ENCODE data around the gene CST9L.

The CST9L gene

DNA sequence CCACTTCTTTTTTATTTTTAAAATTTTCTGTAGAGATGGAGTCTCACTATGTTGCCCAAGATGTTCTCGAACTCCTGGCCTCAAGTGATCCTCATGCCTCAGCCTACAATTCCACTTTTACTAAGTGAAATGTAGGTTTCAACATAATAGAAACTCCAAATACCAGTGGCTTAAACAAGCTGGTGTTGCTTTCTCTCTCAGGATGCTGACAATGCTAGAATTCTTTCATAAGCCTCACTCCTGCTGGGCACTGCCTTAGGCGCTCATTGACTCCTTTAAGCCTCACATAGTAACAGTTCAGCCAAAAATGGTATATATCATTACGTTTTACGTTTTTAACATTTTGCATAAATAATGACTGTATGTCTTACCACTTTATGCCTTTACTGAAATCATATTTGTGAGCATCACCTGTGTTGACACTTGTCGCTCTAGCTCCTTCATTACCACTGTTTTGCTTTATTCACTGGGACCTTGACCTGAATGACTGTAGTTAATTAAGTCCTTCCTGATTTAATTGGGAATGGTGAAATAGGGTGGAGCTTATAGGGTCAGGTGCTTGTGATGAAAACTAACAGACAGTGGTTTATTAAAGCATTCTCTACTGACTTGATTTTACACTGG lies 41.3 kb upstream of the CST9L start:
- Histone ChIP-seq H3K4me3 (IDR thresholded peaks at IDR 0.05; ENCODE audit: insufficient read depth, low read depth, low read length) (no peak overlapping the region), H3K36me3 (ENCODE audit: insufficient read depth) (no peaks in the 10 kb centered on the region), H2AFZ (ENCODE audit: low read depth) (no peak overlapping the region), H3K4me1 (ENCODE audit: low read depth, poor library complexity, severe bottlenecking) (no peaks in the 10 kb centered on the region), H3K4me2 (no peak overlapping the region), H3K27ac (no peak overlapping the region), H3K79me2 (ENCODE audit: insufficient read depth, low read depth) (no peaks in the 10 kb centered on the region), H3K9ac (no peak overlapping the region), H3K27me3 (ENCODE audit: insufficient read depth, low read depth) (no peaks in the 10 kb centered on the region), H4K20me1 (ENCODE audit: insufficient read depth) (no peaks in the 10 kb centered on the region)
- TF ChIP-seq, protein P1, sequence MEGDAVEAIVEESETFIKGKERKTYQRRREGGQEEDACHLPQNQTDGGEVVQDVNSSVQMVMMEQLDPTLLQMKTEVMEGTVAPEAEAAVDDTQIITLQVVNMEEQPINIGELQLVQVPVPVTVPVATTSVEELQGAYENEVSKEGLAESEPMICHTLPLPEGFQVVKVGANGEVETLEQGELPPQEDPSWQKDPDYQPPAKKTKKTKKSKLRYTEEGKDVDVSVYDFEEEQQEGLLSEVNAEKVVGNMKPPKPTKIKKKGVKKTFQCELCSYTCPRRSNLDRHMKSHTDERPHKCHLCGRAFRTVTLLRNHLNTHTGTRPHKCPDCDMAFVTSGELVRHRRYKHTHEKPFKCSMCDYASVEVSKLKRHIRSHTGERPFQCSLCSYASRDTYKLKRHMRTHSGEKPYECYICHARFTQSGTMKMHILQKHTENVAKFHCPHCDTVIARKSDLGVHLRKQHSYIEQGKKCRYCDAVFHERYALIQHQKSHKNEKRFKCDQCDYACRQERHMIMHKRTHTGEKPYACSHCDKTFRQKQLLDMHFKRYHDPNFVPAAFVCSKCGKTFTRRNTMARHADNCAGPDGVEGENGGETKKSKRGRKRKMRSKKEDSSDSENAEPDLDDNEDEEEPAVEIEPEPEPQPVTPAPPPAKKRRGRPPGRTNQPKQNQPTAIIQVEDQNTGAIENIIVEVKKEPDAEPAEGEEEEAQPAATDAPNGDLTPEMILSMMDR (conservative IDR thresholded peaks at IDR 0.05; ENCODE audit: low read depth, low read length) = no peak

DNA sequence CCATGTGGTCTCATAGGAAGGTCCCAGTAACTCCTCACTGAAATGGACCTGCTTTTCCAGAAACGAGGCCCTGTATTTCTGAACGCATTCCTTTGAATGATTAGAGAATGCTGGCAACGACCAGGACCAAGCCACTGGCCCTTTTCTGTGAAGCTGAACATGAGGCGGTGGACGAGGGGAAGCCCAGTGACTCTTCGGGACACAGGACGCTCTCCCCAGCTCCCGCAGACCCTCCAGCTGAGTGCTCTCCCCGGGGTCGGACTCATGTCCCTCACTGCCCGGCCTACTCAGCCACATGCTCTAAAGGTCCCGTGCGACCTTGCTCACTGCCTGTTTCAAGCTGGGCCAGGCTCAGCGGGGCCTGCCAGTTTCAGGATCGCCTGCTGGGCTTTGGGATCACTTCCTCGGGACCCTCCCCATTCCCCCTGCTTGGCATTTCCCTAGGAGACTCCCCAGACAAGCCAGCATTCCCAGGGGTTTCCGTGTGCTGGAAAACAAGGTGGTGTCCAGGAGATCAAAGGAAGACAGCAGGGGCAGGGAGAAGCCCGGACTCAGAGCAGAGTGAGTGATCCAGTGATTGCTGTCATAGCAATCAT lies 40.1 kb upstream of the CST9L start:
- Histone ChIP-seq H3K27ac (no peak overlapping the region), H3K9ac (no peak overlapping the region), H2AFZ (ENCODE audit: low read depth) (no peak overlapping the region), H3K36me3 (ENCODE audit: insufficient read depth) (no peaks in the 10 kb centered on the region), H3K4me2 (no peak overlapping the region), H3K4me3 (IDR thresholded peaks at IDR 0.05; ENCODE audit: insufficient read depth, low read depth, low read length) (no peak overlapping the region), H3K4me1 (ENCODE audit: low read depth, poor library complexity, severe bottlenecking) (no peaks in the 10 kb centered on the region), H3K27me3 (ENCODE audit: insufficient read depth, low read depth) (no peaks in the 10 kb centered on the region), H3K79me2 (ENCODE audit: insufficient read depth, low read depth) (no peaks in the 10 kb centered on the region), H4K20me1 (ENCODE audit: insufficient read depth) (no peaks in the 10 kb centered on the region)
- TF ChIP-seq, protein P1 (conservative IDR thresholded peaks at IDR 0.05; ENCODE audit: low read depth, low read length) = no peak

DNA sequence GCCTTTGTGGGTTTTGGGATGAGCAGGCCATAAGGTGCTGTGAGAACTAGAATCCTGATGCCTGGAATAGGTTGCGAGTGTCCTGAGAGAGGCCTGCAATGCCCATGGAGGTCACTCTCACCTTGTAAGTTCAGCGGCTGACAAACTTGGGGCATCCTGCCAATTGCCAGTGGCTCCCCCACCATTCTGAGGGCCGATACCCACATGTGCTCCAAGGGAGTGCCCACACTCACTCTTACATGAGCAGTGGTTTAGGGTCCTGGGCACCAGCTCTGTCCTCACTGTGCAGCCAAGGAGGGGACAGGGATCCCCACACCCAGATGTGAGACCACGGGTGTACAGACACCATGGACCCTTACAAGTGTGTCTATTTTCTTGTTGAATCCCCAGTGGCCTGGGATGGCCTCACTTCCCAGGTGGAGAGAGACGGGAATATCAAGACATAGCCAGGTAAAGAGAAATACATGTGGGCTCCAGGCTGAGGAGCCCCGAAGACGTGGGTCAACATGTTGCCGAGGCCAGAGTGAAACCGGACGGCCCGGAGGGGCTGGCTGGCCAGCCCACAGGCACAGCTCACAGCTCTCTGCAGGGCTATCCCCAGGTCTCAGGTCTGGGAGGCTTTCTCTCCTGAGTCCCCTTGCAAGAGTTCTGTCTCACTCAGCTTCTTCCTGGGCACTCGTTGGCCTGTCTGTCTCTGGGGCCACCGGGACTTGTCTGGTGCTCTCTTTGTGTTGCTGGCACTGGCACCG lies 39.4 kb upstream of the CST9L start:
- Histone ChIP-seq H4K20me1 (ENCODE audit: insufficient read depth) (no peaks in the 10 kb centered on the region), H3K4me2 (no peak overlapping the region), H3K36me3 (ENCODE audit: insufficient read depth) (no peaks in the 10 kb centered on the region), H3K4me1 (ENCODE audit: low read depth, poor library complexity, severe bottlenecking) (no peaks in the 10 kb centered on the region), H3K79me2 (ENCODE audit: insufficient read depth, low read depth) (no peaks in the 10 kb centered on the region), H3K27ac (no peak overlapping the region), H2AFZ (ENCODE audit: low read depth) (no peak overlapping the region), H3K4me3 (IDR thresholded peaks at IDR 0.05; ENCODE audit: insufficient read depth, low read depth, low read length) (no peak overlapping the region), H3K27me3 (ENCODE audit: insufficient read depth, low read depth) (no peaks in the 10 kb centered on the region), H3K9ac (no peak overlapping the region)
- TF ChIP-seq, protein P1 (conservative IDR thresholded peaks at IDR 0.05; ENCODE audit: low read depth, low read length) = no peak

DNA sequence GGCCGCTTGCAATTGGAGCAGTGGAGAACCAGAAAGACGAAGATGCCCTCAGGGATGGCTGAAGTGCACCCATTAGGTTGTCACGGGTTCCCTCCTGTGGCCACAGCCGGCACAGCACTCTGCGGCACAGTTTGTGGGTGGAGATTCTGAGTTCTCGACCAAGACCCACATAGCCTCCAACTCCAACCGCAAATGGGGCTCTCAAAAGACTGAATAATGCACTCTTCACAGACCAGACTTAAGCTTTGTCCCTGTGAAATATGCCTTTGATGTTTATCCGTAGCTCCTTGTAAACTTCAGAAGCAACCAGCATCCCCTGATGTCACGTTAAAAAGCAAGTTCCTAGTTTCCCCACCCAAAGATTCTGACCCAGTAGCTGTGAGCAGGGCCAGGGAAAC lies 38.4 kb upstream of the CST9L start:
- H3K27me3 ChIP-seq (ENCODE audit: insufficient read depth, low read depth) = no peaks in the 10 kb centered on the region
- H2AFZ ChIP-seq (ENCODE audit: low read depth) = no peak overlapping the region; the same call in 1 of the 2 replicates

More for the DNA sequence above, 38.4 kb upstream of the CST9L start:
- H3K9ac ChIP-seq = no peak overlapping the region
- H3K4me1 ChIP-seq (ENCODE audit: low read depth, poor library complexity, severe bottlenecking) = no peaks in the 10 kb centered on the region
- no peaks in the 10 kb centered on the region for H3K79me2 ChIP-seq (ENCODE audit: insufficient read depth, low read depth)
- H3K4me2 ChIP-seq = no peak overlapping the region
- TF ChIP-seq, protein P1 (conservative IDR thresholded peaks at IDR 0.05; ENCODE audit: low read depth, low read length) = peak; percentile 72
- no peak overlapping the region for H3K27ac ChIP-seq
- no peak overlapping the region for H3K4me3 ChIP-seq (IDR thresholded peaks at IDR 0.05; ENCODE audit: insufficient read depth, low read depth, low read length)
- H4K20me1 ChIP-seq (ENCODE audit: insufficient read depth) = no peaks in the 10 kb centered on the region
- no peaks in the 10 kb centered on the region for H3K36me3 ChIP-seq (ENCODE audit: insufficient read depth)

Measured in KMS-11 (cell line).